Measurements from ENCODE around the gene JAKMIP3. TPM values are rescaled to one million over a fixed set of nuclear protein-coding genes. Genes with fewer than 3 reads are reported as not detected.
A peak's percentile ranks its signal among the peaks of the same experiment; 100 is the strongest.

The JAKMIP3 gene
- total RNA-seq, result 0.05 and 0.12 TPM in 2 replicates

- DNase-seq (ENCODE audit: extremely low read depth, low read depth, low spot score), result peak; percentile 12
These were observed at the start of gene JAKMIP3 for GRCh38 chr10:132065491-132066105. TSS of gene JAKMIP3 (plus strand) at chr10:132065946. CDS start at chr10:132104809, 38,863 bp downstream.

DNA sequence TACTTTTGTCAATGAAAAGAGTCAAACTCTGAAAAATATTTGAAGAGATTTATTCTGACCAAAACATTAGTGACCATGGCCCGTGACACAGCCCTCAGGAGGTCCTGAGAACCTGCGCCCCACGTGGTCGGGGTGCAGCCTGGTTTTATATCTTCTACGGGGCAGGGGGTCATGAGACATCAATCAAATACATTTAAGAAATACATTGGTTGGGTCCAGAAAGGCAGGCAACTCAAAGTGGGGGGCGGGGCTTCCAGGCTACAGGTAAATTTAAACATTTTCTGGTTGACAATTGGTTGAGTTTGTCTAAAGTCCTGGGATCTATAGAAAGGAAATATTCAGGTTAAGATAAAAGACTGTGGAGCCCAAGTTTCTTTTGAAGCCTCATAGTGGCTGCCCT lies 49.2 kb upstream of the JAKMIP3 start:
- DNase-seq (ENCODE audit: extremely low read depth, low read depth, low spot score), result no peak

DNA sequence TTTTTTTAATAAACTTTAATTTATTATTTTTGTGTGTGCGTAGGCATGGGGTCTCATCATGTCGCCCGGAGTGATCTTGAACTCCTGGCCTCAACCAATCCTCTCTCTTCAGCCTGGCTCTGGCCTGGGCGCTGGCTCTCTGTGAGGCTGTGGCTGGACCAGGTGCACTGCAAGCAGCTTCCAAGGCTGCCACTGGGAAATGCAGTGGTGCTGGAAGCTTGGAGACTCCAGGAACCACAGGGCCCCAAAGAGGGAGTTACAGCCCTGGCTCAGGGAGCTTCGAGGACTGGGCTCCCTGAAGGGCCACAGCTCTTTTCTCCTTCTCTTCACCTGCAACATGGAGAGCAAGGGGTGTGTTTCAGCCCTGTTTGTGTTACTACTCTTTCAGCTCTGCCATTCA lies 47.3 kb upstream of the JAKMIP3 start:
- DNase-seq (ENCODE audit: extremely low read depth, low read depth, low spot score), result no peak

DNA sequence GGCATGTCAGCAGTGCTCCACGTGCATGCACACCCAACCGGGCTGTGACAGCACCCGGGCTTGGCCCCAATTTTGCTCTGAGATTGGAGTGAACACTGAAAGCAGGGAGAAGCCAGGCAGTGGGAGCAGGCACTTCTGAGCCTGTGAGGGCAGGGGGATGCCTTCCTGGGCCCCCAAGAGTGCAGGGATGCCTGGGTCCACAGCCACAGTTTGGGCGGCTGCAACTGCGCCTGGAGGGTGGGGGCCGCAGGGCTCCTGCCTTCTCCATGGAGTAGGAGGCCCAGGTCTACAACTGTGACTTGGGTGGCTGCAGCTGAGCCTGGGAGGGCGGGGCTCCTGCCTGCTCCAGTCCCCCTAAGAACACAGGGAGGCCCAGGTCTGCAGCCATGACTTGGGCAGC lies 46.4 kb upstream of the JAKMIP3 start:
- no peak for DNase-seq (ENCODE audit: extremely low read depth, low read depth, low spot score)

DNA sequence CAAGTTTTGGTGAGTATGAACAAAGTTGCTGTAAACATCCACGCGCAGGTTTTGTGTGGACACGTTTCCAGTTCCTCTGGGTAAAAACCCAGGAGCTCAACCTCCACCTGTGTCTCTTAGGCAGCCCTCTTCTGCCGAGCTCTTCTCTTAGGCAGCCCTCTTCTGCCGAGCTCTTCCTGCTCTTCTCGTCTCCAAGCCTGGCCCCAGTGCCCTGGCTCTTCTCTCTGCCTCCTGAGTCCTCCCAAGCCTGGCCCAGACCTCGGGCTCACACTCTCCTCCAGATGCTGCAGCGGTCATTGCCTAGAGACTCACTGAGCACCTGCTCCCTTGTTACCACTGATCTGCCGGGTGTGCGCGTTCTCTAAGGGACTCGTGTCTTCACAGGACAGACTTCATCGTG lies 45.3 kb upstream of the JAKMIP3 start:
- DNase-seq (ENCODE audit: extremely low read depth, low read depth, low spot score), result no peak

DNA sequence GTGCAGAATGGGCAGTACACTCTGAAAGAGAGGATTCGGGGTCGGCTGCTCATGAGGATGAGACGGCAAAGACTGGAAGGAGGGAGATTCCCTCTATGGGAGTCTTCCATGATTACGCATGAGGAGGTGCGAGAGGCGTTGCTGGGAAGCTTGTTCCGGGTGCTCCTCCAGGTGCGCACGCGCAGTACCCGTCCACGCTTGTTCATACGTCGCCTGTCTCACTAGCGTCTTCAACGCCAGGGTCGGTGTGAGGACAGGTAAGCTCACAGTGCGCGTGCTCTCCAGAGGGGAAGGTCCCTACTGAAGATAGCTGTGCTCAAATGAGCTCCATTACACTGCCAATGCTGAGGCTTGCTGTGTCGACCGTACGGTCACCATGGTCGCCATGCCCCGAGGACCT lies 44.7 kb upstream of the JAKMIP3 start:
- DNase-seq (ENCODE audit: extremely low read depth, low read depth, low spot score), result no peak

GRCh38 chr10:132021504-132022143 lies 44.1 kb upstream of the JAKMIP3 start:
- DNase-seq (ENCODE audit: extremely low read depth, low read depth, low spot score), result no peak

DNA sequence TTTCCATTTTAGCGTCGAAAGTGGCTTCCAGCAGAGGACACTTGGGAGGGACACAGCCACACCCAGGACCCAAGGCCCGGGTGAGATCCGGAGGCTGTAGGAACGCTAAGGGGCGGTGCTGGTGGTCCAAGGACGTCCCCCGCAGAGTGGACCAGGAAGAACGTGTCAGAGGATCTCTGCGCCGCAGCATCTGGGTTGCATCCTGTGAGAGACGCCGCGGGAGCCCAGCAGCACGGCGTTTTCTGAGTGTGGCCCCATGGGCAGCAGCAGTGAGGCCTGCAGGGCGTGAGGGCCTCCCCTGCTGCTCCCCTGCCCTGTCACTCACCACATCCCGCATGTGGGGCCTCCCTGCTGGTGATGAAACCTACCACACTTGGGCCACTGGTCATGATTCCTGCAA lies 43.5 kb upstream of the JAKMIP3 start:
- DNase-seq (ENCODE audit: extremely low read depth, low read depth, low spot score), result no peak

DNA sequence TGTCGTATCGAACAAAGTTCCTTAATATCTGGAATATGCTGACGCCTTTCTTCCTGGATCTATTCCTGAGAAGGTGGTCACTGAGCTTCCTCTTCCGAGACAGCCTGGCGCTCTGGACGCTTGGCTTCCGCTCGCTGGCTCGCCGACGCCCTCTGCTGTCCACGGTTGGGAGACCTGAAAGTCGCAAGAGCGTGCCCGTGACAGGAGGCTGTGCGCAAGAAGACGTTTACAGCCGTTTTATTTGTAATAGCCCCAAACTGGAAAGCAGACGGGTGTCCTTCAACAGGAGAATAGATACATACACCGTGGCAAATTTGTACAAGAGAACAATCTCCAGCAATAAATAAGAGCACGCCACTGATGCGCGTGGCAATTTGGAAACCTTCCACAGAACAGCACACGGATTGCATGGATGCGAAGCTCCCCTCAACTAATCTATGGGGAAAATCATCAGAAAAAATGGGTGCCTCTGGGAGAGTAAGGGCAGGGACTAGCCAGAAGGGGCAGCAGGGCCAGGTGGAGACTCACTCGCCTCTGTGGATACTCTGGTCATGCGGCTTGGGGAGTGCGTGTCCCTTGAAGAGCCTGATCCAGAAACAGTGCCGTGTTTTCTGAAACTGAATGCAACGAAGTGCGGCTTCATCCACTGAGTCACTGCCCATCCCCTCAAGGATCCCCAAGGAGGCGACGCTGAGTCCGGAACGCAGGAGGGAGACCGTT lies 42.5 kb upstream of the JAKMIP3 start:
- DNase-seq (ENCODE audit: extremely low read depth, low read depth, low spot score), result peak; percentile 29

- DNase-seq (ENCODE audit: extremely low read depth, low read depth, low spot score), result no peak
These were observed 38.2 kb upstream of the JAKMIP3 start for GRCh38 chr10:132027423-132027983.

- DNase-seq (ENCODE audit: extremely low read depth, low read depth, low spot score), result no peak
These were observed 37.0 kb upstream of the JAKMIP3 start for GRCh38 chr10:132028706-132029105.

- DNase-seq (ENCODE audit: extremely low read depth, low read depth, low spot score), result no peak
These were observed 34.8 kb upstream of the JAKMIP3 start for GRCh38 chr10:132030898-132031463.

DNA sequence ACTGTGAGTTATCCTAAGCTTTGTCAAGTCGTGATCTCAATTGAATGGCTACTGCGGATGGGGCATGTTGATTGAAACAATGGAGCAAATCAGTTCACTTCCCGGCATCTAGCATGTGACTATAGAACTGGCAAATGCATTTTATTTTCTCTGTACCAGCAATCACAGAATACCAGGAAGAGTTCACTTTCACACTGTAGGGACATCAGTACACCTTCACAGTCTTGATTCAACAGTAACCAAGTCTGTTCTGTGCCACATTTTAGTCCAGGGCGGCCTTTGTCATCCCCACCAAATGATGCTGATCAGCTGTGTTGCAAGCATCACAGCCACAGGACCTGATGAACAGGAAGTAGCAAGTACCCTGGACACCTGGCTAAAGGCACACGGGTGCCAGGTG lies 32.1 kb upstream of the JAKMIP3 start:
- no peak for DNase-seq (ENCODE audit: extremely low read depth, low read depth, low spot score)

DNA sequence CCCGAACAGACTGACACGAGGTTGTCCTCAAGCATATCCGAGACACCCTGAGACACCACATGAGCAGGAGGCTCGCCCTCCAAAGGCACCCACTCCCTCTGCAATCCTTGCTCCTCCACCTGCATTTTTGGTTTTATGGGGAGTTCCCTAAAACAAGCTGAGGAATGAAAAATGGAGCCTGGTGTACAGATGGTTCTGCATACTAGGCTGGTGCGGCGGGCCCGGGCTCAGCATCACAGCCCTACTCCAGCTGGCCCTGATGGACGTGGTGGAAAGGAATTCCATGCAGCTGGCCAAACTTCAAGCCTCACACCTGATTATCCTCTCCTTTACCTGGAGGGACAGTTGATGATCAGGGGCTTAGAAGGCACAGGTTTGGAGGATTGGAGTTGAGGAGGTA lies 30.3 kb upstream of the JAKMIP3 start:
- DNase-seq (ENCODE audit: extremely low read depth, low read depth, low spot score), result no peak

- DNase-seq (ENCODE audit: extremely low read depth, low read depth, low spot score), result no peak
These were observed 29.4 kb upstream of the JAKMIP3 start for GRCh38 chr10:132036153-132036886.

GRCh38 chr10:132036887-132037675 lies 28.7 kb upstream of the JAKMIP3 start:
- no peak for DNase-seq (ENCODE audit: extremely low read depth, low read depth, low spot score)

DNA sequence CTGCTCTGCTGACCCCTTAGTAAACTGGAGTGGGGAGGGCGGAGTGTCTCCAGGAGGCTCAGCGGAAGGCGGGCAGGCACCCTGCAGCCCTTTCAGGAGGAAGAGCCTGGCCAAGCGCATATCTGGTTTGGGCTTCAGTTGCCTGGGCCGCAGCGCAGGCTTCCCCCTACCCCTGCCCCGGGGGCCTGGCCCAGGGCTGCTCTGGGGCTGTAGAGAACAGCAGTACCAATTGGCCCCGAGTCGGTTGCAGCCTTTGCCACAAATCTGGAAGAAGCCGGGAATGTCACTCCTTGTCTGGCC lies 28.1 kb upstream of the JAKMIP3 start:
- DNase-seq (ENCODE audit: extremely low read depth, low read depth, low spot score), result no peak

GRCh38 chr10:132039371-132039770 lies 26.4 kb upstream of the JAKMIP3 start:
- DNase-seq (ENCODE audit: extremely low read depth, low read depth, low spot score), result no peak

DNA sequence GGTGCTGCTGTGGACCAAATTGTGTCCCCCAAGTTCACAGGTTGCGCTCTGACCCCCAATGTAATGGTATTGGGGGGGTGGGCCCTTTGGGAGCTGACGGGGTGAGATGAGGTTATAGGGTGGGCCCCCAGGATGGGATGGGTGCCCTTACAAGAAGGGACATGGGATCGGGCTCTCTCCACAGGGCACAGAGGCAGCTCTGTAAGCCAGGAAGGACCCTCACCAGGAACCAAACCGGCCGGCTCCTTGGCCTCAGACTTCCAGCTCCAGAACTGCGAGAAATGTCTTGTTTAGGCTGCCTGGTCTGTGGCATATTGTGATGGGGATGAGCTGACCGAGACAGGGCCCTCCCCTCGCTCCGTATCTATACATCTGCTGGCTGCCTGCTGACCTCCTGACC lies 25.7 kb upstream of the JAKMIP3 start:
- DNase-seq (ENCODE audit: extremely low read depth, low read depth, low spot score), result no peak

DNA sequence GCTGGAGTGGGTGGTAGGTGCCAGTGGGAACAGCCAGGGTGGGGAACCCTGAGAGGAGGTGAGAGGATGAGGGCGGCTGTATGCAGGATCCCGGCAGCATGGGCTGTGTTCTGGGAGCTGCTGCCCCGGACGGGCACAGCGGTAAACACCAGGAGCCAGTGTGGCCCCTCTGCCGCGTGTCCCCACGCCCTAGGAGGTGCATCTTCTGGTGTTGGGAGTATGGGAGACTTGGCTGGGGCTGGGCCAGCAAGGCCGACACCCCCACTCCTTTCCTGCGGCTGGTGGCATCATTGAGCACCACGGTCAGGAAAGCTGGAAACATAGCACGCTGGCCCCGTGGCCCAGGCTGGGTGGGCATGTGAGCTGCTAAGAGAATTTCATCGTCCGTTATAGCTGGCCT lies 24.4 kb upstream of the JAKMIP3 start:
- no peak for DNase-seq (ENCODE audit: extremely low read depth, low read depth, low spot score)
